Measurements from ENCODE around the gene PSMG3. TPM values are rescaled to one million over a fixed set of nuclear protein-coding genes. Genes with fewer than 3 reads are reported as not detected.

Gene PSMG3
- total and polyA plus RNA-seq, 3 donors from 2014 or later: 23.7 to 44.5 (median 39.1) TPM

- Histone ChIP-seq H3K4me3 (peak overlapping the region; percentile 49 to 59), H3K9me3 (no peaks in the 10 kb centered on the region), H3K4me1 (peaks cover 19% of the 10 kb centered on the region), H3K36me3 (ENCODE audit: low read depth, missing control alignments) (no peaks in the 10 kb centered on the region), H3K27ac (peak overlapping the region; percentile 78 to 90), H3K27me3 (no peaks in the 10 kb centered on the region)
- no peak for TF ChIP-seq POLR2A (IDR thresholded peaks at IDR 0.05)
- TF ChIP-seq CTCF (IDR thresholded peaks at IDR 0.05): no peak
- 6 to 8% methylated on average over 14 to 35 of the region's 55 CpGs for WGBS, 2 donors
- DNase-seq: peak; percentile 68
- intact Hi-C loops (cut with DNase I; ENCODE audit: low total_unique reads): no loop called here
These were observed 38.4 kb downstream of the PSMG3 start for GRCh38 chr7:1531263-1531978.

- Histone ChIP-seq H3K4me1 (peaks cover 17% of the 10 kb centered on the region), H3K27ac (peak overlapping the region in 1 of 2 donors; percentile 78), H3K36me3 (ENCODE audit: low read depth, missing control alignments) (no peaks in the 10 kb centered on the region), H3K9me3 (no peaks in the 10 kb centered on the region), H3K27me3 (no peaks in the 10 kb centered on the region), H3K4me3 (peak overlapping the region; percentile 49 to 59)
- DNase-seq: no peak
- intact Hi-C loops (cut with DNase I; ENCODE audit: low total_unique reads): no loop called here
- 0% methylated on average over 17 of the region's 45 CpGs; no CpG with 5 or more reads in 1 of the 2 donors for WGBS, 2 donors
- TF ChIP-seq POLR2A (IDR thresholded peaks at IDR 0.05): no peak
- TF ChIP-seq CTCF (IDR thresholded peaks at IDR 0.05): no peak
These were observed 38.9 kb downstream of the PSMG3 start for GRCh38 chr7:1530946-1531262.

GRCh38 chr7:1529383-1530116 is 40.3 kb downstream of the PSMG3 start:
- intact Hi-C loops (cut with DNase I; ENCODE audit: low total_unique reads): no loop called here
- 70 to 73% methylated on average over 11 to 21 of the region's 21 CpGs for WGBS, 2 donors
- DNase-seq: no peak
- Histone ChIP-seq H3K27me3 (no peaks in the 10 kb centered on the region), H3K27ac (no peak overlapping the region), H3K4me1 (peaks cover 17% of the 10 kb centered on the region), H3K9me3 (no peaks in the 10 kb centered on the region), H3K4me3 (no peak overlapping the region), H3K36me3 (ENCODE audit: low read depth, missing control alignments) (no peaks in the 10 kb centered on the region)
- TF ChIP-seq CTCF (IDR thresholded peaks at IDR 0.05): no peak

- WGBS, 2 donors: 48 to 49% methylated on average over 6 of the region's 6 CpGs
- TF ChIP-seq CTCF (IDR thresholded peaks at IDR 0.05) (no peak), POLR2A (IDR thresholded peaks at IDR 0.05) (no peak)
- no peak overlapping the region for H3K27ac ChIP-seq
- no peak overlapping the region for H3K4me3 ChIP-seq
- intact Hi-C loops (cut with DNase I; ENCODE audit: low total_unique reads): no loop called here
- peaks cover 3% of the 10 kb centered on the region for H3K4me1 ChIP-seq
- no peaks in the 10 kb centered on the region for H3K9me3 ChIP-seq
- H3K27me3 ChIP-seq: no peaks in the 10 kb centered on the region
- no peaks in the 10 kb centered on the region for H3K36me3 ChIP-seq (ENCODE audit: low read depth, missing control alignments)
- no peak for DNase-seq
These were observed 43.5 kb downstream of the PSMG3 start for GRCh38 chr7:1526271-1526754.

Measured in testis (tissue), 3 donors.